GM12878 (cell line): Measurements from ENCODE around the gene ANKS1A. TPM values are rescaled to one million over a fixed set of nuclear protein-coding genes. Genes with fewer than 3 reads are reported as not detected.

ENCODE experiments used
- ASH2L ChIP-seq: fragments of 300-600, 200-600 bp; sonication (generic); IDR thresholded peaks from 2 replicates; pipeline ENCODE4 v1.6.1; 2017; ENCODE audit warnings: low read depth, mild to moderate bottlenecking, borderline replicate concordance
- ATF7 ChIP-seq: fragments of 450-650 bp; IDR thresholded peaks from 2 replicates; pipeline ENCODE4 v1.6.1; 2016; ENCODE audit warnings: low read depth, mild to moderate bottlenecking
- CHD4 ChIP-seq: fragments of 200-600 bp; sonication (generic); IDR thresholded peaks from 2 replicates; pipeline ENCODE4 v1.6.1; 2016; ENCODE audit warnings: mild to moderate bottlenecking
- IKZF1 ChIP-seq: fragments of 450-650 bp; conservative IDR thresholded peaks from 2 replicates; pipeline ENCODE4 v1.6.1; 2017; ENCODE audit warnings: antibody characterized with exemption, mild to moderate bottlenecking
- IRF5 ChIP-seq: fragments of 450-650 bp; IDR thresholded peaks from 2 replicates; pipeline ENCODE4 v1.6.1; 2017; ENCODE audit warnings: borderline replicate concordance
- JUNB ChIP-seq: IDR thresholded peaks from 2 replicates; pipeline ENCODE4 v1.6.1; 2016; ENCODE audit warnings: antibody characterized with exemption, mild to moderate bottlenecking
- KAT2A ChIP-seq: conservative IDR thresholded peaks from 2 replicates; pipeline ENCODE4 v1.6.1; 2011; ENCODE audit warnings: low read depth, low read length; ENCODE audit not compliant: control insufficient read depth
- MEF2A ChIP-seq: IDR thresholded peaks from 2 replicates; pipeline ENCODE4 v1.6.1; 2011; ENCODE audit warnings: low read depth, mild to moderate bottlenecking, low read length, moderate library complexity; ENCODE audit not compliant: insufficient read depth
- MLLT1 ChIP-seq: fragments of 450-650 bp; IDR thresholded peaks from 2 replicates; pipeline ENCODE4 v1.6.1; 2016; ENCODE audit warnings: mild to moderate bottlenecking
- NBN ChIP-seq: fragments of 450-650 bp; IDR thresholded peaks from 2 replicates; pipeline ENCODE4 v1.6.1; 2016
- PAX8 ChIP-seq: fragments of 450-650 bp; IDR thresholded peaks from 2 replicates; pipeline ENCODE4 v1.6.1; 2017; ENCODE audit warnings: mild to moderate bottlenecking, moderate library complexity
- POLR2AphosphoS2 ChIP-seq: IDR thresholded peaks from 2 replicates; pipeline ENCODE4 v1.6.1; 2011; ENCODE audit warnings: low read depth, mild to moderate bottlenecking, low read length, improper control_type of control experiment, moderate library complexity
- POU2F2 ChIP-seq: IDR thresholded peaks from 3 replicates; pipeline ENCODE4 v1.6.1; 2011; ENCODE audit warnings: low read depth, mild to moderate bottlenecking, low read length, borderline replicate concordance
- SMAD5 ChIP-seq: IDR thresholded peaks from 2 replicates; pipeline ENCODE4 v1.6.1; 2016; ENCODE audit warnings: antibody characterized with exemption, low read depth
- SP1 ChIP-seq: IDR thresholded peaks from one replicate; pipeline ENCODE4 v1.6.1; 2011; ENCODE audit warnings: low read depth, low read length
- TAF1 ChIP-seq: IDR thresholded peaks from 2 replicates; pipeline ENCODE4 v1.6.1; 2011; ENCODE audit warnings: mild to moderate bottlenecking, low read depth, low read length, borderline replicate concordance
- TARDBP ChIP-seq: IDR thresholded peaks from 2 replicates; pipeline ENCODE4 v1.6.1; 2016; ENCODE audit warnings: borderline replicate concordance
- ZZZ3 ChIP-seq: IDR thresholded peaks from 2 replicates; pipeline ENCODE4 v1.6.1; 2011; ENCODE audit warnings: low read depth; ENCODE audit not compliant: control insufficient read depth, insufficient read length
- polyA plus RNA-seq, 11 experiments: library from polyadenylated mRNA; depleted of rRNA in 4 of 11; unstranded in 6 of 11; stranded (reverse) in 5 of 11; fragments of >200 nt; fragmentation: Nextera tagmentation in 4 of 11; fragmentation: Illumina TruSeq in 1 of 11; extraction: Ambion mirVana in 4 of 11; extraction: Trizol in 1 of 11; gene quantifications; 1 replicate in 1 of 11; 2 replicates in 10 of 11; pipeline versions ENCODE4 v1.2.1 to v1.2.3, GENCODE V29; 2011 to 2016; ENCODE audit warnings: inconsistent platforms in 2 of 11, missing spikeins in 2 of 11, low read depth in 1 of 11
- total RNA-seq, 4 experiments: library from RNA; depleted of rRNA in 3 of 4; stranded (reverse); fragments of >200 nt in 3 of 4; fragmentation: Illumina TruSeq in 1 of 4; extraction: Trizol in 1 of 4; gene quantifications; 2 replicates each; pipeline versions ENCODE4 v1.2.1 to v1.2.3, GENCODE V29; 2013 to 2021
- TF ChIP-seq, protein P1 (sequence below), 3 experiments: IDR thresholded peaks in 2 of 3; conservative IDR thresholded peaks in 1 of 3; 2 replicates each; pipeline ENCODE4 v1.5.1; 2011; ENCODE audit warnings: low read depth in 3 of 3, low read length in 3 of 3, mild to moderate bottlenecking in 3 of 3, control low read depth in 2 of 3, moderate library complexity in 2 of 3, inconsistent platforms in 1 of 3, mixed read lengths in 1 of 3; ENCODE audit not compliant: control insufficient read depth in 2 of 3, insufficient read depth in 1 of 3; ENCODE audit errors: extremely low read depth in 1 of 3
- TF ChIP-seq, protein P2 (sequence below): fragments of 150-350 bp; IDR thresholded peaks from 2 replicates; pipeline ENCODE4 v1.6.1; 2016; ENCODE audit warnings: low read depth, low read length

Gene ANKS1A
- total and polyA plus RNA-seq, 10 of the 15 experiments (the other 5 are each of a cell fraction or from before 2014, with no cell fraction given), result 0.60 to 7.0 (median 3.0) TPM

GRCh38 chr6:34887753-34888513, 1.1 kb upstream of the ANKS1A start, which contains the start of gene TAF11 (continued):
- TF ChIP-seq, protein P1, sequence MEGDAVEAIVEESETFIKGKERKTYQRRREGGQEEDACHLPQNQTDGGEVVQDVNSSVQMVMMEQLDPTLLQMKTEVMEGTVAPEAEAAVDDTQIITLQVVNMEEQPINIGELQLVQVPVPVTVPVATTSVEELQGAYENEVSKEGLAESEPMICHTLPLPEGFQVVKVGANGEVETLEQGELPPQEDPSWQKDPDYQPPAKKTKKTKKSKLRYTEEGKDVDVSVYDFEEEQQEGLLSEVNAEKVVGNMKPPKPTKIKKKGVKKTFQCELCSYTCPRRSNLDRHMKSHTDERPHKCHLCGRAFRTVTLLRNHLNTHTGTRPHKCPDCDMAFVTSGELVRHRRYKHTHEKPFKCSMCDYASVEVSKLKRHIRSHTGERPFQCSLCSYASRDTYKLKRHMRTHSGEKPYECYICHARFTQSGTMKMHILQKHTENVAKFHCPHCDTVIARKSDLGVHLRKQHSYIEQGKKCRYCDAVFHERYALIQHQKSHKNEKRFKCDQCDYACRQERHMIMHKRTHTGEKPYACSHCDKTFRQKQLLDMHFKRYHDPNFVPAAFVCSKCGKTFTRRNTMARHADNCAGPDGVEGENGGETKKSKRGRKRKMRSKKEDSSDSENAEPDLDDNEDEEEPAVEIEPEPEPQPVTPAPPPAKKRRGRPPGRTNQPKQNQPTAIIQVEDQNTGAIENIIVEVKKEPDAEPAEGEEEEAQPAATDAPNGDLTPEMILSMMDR (IDR thresholded peaks at IDR 0.05 in 2 of 3, conservative IDR thresholded peaks at IDR 0.05 in 1 of 3; ENCODE audit: control insufficient read depth in 2 of 3, extremely low read depth in 1 of 3, insufficient read depth in 1 of 3, low read depth in 3 of 3, low read length in 3 of 3), result no peak
- TF ChIP-seq SMAD5, result no peak; the same call in 1 of the 2 replicates
- peak; percentile 89 for TF ChIP-seq MLLT1
- TF ChIP-seq PAX8, result peak; percentile 46; the same call in 1 of the 2 replicates
- no peak for TF ChIP-seq TARDBP
- TF ChIP-seq IRF5, result no peak
- TF ChIP-seq ATF7, result peak; percentile 98
- no peak for TF ChIP-seq JUNB
- TF ChIP-seq KAT2A, result no peak
- TF ChIP-seq, protein P2, sequence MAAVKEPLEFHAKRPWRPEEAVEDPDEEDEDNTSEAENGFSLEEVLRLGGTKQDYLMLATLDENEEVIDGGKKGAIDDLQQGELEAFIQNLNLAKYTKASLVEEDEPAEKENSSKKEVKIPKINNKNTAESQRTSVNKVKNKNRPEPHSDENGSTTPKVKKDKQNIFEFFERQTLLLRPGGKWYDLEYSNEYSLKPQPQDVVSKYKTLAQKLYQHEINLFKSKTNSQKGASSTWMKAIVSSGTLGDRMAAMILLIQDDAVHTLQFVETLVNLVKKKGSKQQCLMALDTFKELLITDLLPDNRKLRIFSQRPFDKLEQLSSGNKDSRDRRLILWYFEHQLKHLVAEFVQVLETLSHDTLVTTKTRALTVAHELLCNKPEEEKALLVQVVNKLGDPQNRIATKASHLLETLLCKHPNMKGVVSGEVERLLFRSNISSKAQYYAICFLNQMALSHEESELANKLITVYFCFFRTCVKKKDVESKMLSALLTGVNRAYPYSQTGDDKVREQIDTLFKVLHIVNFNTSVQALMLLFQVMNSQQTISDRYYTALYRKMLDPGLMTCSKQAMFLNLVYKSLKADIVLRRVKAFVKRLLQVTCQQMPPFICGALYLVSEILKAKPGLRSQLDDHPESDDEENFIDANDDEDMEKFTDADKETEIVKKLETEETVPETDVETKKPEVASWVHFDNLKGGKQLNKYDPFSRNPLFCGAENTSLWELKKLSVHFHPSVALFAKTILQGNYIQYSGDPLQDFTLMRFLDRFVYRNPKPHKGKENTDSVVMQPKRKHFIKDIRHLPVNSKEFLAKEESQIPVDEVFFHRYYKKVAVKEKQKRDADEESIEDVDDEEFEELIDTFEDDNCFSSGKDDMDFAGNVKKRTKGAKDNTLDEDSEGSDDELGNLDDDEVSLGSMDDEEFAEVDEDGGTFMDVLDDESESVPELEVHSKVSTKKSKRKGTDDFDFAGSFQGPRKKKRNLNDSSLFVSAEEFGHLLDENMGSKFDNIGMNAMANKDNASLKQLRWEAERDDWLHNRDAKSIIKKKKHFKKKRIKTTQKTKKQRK, result no peak
- TF ChIP-seq CHD4, result no peak
- 0 out of 2 replicates have a peak, but pooled peaks have one; percentile 73 for TF ChIP-seq ASH2L
- no peak for TF ChIP-seq MEF2A
- TF ChIP-seq POU2F2, result peak; percentile 76; the same call in 2 of the 3 replicates
- no peak for TF ChIP-seq ZZZ3
- TF ChIP-seq NBN, result peak; percentile 93
- TF ChIP-seq POLR2AphosphoS2, result peak; percentile 69; the same call in 1 of the 2 replicates
- TF ChIP-seq SP1, result peak; percentile 67
- peak; percentile 86 for TF ChIP-seq IKZF1
- peak; percentile 75; the same call in 1 of the 2 replicates for TF ChIP-seq TAF1
